Uterus (tissue), 4 donors: ENCODE results near the gene VPS26B. TPM values are rescaled to one million over a fixed set of nuclear protein-coding genes. Genes with fewer than 3 reads are reported as not detected.

Experiments used
- DNase-seq, 2 donors: peaks; one replicate each; pipeline ENCODE4 v3.0.0-alpha.2; 2019 to 2020
- H3K27ac ChIP-seq, 2 donors: fragments of 200-600 bp; sonication (generic); 1 replicate in 1 of 2; 2 replicates in 1 of 2; pipeline ENCODE4 v1.5.1; 2016 to 2018
- H3K27me3 ChIP-seq, 2 donors: fragments of 200-600 bp; sonication (generic); one replicate each; pipeline ENCODE4 v1.5.1; 2018 to 2019; ENCODE audit warnings: control low read depth in 1 of 2
- H3K36me3 ChIP-seq, 2 donors: fragments of 200-600 bp; sonication (generic); one replicate each; pipeline ENCODE4 v1.5.1; 2019; ENCODE audit warnings: control low read depth in 1 of 2
- H3K4me1 ChIP-seq, 2 donors: fragments of 200-600 bp; sonication (generic); one replicate each; pipeline ENCODE4 v1.5.1; 2018 to 2019; ENCODE audit warnings: control low read depth in 1 of 2
- H3K4me3 ChIP-seq, 2 donors: fragments of 200-600 bp; sonication (generic); 1 replicate in 1 of 2; 2 replicates in 1 of 2; pipeline ENCODE4 v1.5.1; 2018 to 2019; ENCODE audit warnings: mild to moderate bottlenecking in 1 of 2
- H3K9me3 ChIP-seq, 2 donors: fragments of 200-600 bp; sonication (generic); one replicate each; pipeline ENCODE4 v1.5.1; 2019; ENCODE audit warnings: control low read depth in 1 of 2
- POLR2A ChIP-seq, 2 donors: fragments of 450-650 bp; IDR thresholded peaks; one replicate each; pipeline ENCODE4 v1.6.1; 2016; ENCODE audit warnings: antibody characterized with exemption in 2 of 2, mild to moderate bottlenecking in 1 of 2, moderate library complexity in 1 of 2
- intact Hi-C: fragments of 100-400 bp; cut with DNase I; formaldehyde crosslinking; loops from one replicate; pipeline ENCODE4 v1.15.1; 2023; ENCODE audit warnings: low total_unique reads
- total RNA-seq, 4 donors: library from RNA; depleted of rRNA in 3 of 4; stranded (reverse); fragments of >200 nt in 3 of 4; gene quantifications; one replicate each; pipeline versions ENCODE4 v1.1.0 to v1.2.4, GENCODE V29; 2014 to 2023
- TF ChIP-seq, protein P1 (sequence below), 4 experiments: fragments of 200-600 bp in 2 of 4; fragments of 450-650 bp in 2 of 4; sonication (generic) in 2 of 4; IDR thresholded peaks; one replicate each; pipeline ENCODE4 v1.5.1; 2016 to 2019; ENCODE audit warnings: antibody characterized with exemption in 4 of 4, mild to moderate bottlenecking in 2 of 4, moderate library complexity in 1 of 4
- donor health status: DM: yes; HTN: yes; CAD: no.

The VPS26B gene
- total RNA-seq, 4 donors from 2014 or later, result 10.6 to 46.5 (median 39.8) TPM

DNA sequence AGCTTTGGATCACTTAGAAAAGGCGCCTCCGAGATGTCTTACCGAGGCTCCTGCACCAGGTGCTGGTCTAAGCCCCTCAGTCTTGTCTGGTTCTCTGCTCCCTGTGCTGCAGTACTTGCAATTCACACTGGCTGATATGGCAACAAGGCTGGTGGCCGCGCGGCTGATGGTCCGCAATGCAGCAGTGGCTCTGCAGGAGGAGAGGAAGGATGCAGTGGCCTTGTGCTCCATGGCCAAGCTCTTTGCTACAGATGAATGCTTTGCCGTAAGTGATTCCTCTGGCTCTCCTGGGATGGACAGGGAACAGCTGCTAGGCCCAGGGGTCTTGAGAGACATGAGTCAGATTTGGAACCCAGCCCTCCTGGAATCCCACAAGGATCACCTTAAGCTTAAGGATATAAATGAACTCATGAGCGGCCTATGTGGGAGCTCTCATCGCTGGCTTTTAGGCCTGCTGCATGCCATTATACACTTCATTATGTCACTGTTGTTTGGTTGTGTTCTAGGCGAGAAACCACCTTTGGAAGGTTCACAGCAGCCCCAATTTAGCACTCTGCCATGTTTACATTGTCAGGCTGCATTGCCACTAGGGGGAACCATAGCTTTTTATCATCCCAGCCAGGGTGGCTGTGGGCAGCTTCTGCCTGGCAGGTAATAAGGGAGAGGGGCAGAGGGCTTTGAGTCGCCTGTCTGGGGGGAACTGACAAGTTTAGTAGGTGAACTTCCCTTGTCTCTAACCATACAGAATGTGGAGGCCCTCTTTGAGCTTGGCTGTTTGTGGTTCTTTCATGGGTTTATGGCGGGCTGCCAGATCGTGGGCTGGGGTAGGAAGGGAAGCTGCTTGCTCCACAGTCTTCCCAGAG lies 37.4 kb downstream of the VPS26B start:
- intact Hi-C loops, result loop anchor here (10.0 kb wide), 1 partner anchor 47 kb away; no protein-coding TSS in a partner anchor
- H3K9me3 ChIP-seq, result no peaks in the 10 kb centered on the region
- H3K4me1 ChIP-seq, result no peaks in the 10 kb centered on the region
- no peaks in the 10 kb centered on the region for H3K27me3 ChIP-seq
- no peak for TF ChIP-seq POLR2A (IDR thresholded peaks at IDR 0.05)
- TF ChIP-seq, protein P1, sequence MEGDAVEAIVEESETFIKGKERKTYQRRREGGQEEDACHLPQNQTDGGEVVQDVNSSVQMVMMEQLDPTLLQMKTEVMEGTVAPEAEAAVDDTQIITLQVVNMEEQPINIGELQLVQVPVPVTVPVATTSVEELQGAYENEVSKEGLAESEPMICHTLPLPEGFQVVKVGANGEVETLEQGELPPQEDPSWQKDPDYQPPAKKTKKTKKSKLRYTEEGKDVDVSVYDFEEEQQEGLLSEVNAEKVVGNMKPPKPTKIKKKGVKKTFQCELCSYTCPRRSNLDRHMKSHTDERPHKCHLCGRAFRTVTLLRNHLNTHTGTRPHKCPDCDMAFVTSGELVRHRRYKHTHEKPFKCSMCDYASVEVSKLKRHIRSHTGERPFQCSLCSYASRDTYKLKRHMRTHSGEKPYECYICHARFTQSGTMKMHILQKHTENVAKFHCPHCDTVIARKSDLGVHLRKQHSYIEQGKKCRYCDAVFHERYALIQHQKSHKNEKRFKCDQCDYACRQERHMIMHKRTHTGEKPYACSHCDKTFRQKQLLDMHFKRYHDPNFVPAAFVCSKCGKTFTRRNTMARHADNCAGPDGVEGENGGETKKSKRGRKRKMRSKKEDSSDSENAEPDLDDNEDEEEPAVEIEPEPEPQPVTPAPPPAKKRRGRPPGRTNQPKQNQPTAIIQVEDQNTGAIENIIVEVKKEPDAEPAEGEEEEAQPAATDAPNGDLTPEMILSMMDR (IDR thresholded peaks at IDR 0.05), result peak in 1 of 4 experiments; percentile 6
- DNase-seq, result no peak
- no peaks in the 10 kb centered on the region for H3K36me3 ChIP-seq
- no peak overlapping the region for H3K27ac ChIP-seq
- no peak overlapping the region for H3K4me3 ChIP-seq

DNA sequence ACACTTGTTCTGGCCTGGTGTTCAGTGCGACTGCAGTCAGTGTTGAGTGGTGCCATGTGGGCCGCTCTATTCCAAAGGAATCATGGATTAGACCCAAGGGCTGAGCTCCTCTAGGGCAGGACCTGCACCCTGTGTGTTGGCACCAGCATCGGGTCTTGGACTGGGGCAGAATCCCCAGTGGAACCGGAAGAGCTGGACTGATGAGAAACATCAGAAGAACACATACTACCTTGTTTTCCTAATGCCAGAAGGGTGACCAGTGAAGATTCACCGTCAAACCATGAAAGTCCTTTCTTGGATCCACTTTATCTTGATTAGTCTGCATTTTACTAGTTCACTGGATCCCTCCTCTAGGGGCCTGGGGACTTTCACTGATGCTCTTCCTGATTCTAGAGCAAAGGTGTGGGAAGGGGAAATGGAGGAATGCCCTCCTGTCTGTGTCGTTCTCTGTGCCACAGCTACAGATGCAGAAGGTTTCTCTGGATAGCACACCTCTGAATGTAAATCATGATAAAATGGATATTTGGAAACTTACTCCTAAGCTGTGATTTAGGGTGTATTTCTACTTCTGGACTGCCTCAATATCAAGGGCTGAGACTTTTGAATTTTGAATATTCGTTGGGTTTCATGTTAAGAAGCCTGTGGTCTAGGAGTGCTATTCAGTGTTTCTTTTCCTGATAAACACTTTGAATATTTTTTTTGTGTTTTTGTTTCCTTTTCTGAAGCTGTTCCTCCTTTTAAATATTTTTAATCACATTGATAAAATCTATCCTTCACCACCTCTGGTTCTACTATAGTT lies 40.7 kb downstream of the VPS26B start:
- Histone ChIP-seq H3K4me3 (no peak overlapping the region), H3K4me1 (no peaks in the 10 kb centered on the region), H3K9me3 (no peaks in the 10 kb centered on the region), H3K27me3 (no peaks in the 10 kb centered on the region), H3K36me3 (no peaks in the 10 kb centered on the region), H3K27ac (no peak overlapping the region)
- no peak for DNase-seq
- intact Hi-C loops, result loop anchor here (10.0 kb wide), 1 partner anchor 50 kb away; no protein-coding TSS in a partner anchor
- no peak for TF ChIP-seq POLR2A (IDR thresholded peaks at IDR 0.05)
- TF ChIP-seq, protein P1 (IDR thresholded peaks at IDR 0.05), result no peak

DNA sequence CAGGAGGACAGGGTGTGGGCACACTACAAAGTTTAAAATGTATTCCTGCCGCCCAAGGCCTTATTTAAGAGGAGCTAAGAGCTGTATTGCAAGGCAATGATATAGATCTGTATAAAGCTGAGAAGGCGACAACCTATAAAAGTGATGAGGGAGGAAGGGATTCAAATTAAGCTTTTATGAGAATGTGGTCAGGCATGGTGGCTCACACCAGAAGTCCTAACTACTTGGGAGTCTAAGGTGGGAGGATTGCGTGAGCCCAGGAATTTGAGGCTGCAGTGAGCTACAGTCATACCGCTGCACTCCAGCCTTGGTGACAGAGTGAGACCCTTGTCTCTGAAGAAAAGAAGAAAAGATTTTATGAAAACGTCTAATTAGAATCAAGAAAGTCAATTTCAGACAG lies 42.0 kb downstream of the VPS26B start:
- Histone ChIP-seq H3K27ac (no peak overlapping the region), H3K27me3 (no peaks in the 10 kb centered on the region), H3K36me3 (no peaks in the 10 kb centered on the region), H3K4me1 (no peaks in the 10 kb centered on the region), H3K9me3 (no peaks in the 10 kb centered on the region), H3K4me3 (no peak overlapping the region)
- no peak for TF ChIP-seq POLR2A (IDR thresholded peaks at IDR 0.05)
- TF ChIP-seq, protein P1 (IDR thresholded peaks at IDR 0.05), result no peak
- intact Hi-C loops, result loop anchor here (10.0 kb wide), 1 partner anchor 52 kb away; no protein-coding TSS in a partner anchor
- no peak for DNase-seq

DNA sequence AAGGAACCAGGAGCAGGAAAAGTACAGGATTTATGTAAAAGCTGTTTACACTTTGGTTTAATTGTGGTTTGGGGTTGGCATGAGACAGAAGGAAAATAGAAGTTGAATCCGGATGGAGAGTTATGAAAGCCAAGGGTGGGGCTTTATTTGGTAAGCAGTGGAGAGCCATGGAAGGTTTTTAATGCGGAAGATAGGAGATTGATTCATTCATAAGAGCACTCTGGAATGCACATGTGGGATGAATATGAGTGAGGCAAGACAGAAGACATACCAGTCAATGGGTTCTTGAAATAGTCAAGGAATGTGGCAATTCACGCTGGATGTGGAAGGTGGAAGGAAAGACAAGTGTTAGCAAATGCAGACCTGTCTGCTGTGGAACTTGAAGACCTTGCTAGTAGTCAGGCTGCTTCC lies 42.4 kb downstream of the VPS26B start:
- no peak overlapping the region for H3K4me3 ChIP-seq
- intact Hi-C loops, result loop anchor here (10.0 kb wide), 1 partner anchor 52 kb away; no protein-coding TSS in a partner anchor
- TF ChIP-seq, protein P1 (IDR thresholded peaks at IDR 0.05), result no peak
- TF ChIP-seq POLR2A (IDR thresholded peaks at IDR 0.05), result no peak
- no peak overlapping the region for H3K27ac ChIP-seq
- no peaks in the 10 kb centered on the region for H3K9me3 ChIP-seq
- no peak for DNase-seq
- no peaks in the 10 kb centered on the region for H3K36me3 ChIP-seq
- H3K27me3 ChIP-seq, result no peaks in the 10 kb centered on the region
- no peaks in the 10 kb centered on the region for H3K4me1 ChIP-seq
